ENCODE data around the gene PTGFRN.

PTGFRN gene

GRCh38 chr1:116916533-116917445, 7.1 kb downstream of the PTGFRN start:
- Histone ChIP-seq H3K9ac (ENCODE audit: insufficient read length) (no peak overlapping the region), H3K27ac (no peak overlapping the region), H3K9me3 (ENCODE audit: low read depth, low read length) (no peaks in the 10 kb centered on the region), H3K36me3 (ENCODE audit: insufficient read depth, low read length) (no peaks in the 10 kb centered on the region), H3K4me3 (no peak overlapping the region)
- no peak for TF ChIP-seq POLR2AphosphoS5 (IDR thresholded peaks at IDR 0.05; ENCODE audit: borderline replicate concordance, low read depth, low read length)
- no peak for TF ChIP-seq EZH2 (IDR thresholded peaks at IDR 0.05)
- no peak for TF ChIP-seq FOXP2 (optimal IDR thresholded peaks at IDR 0.05; ENCODE audit: control extremely low read depth, extremely low read length, insufficient read depth)
- DNase-seq (ENCODE audit: low read depth, low spot score) = no peak

DNA sequence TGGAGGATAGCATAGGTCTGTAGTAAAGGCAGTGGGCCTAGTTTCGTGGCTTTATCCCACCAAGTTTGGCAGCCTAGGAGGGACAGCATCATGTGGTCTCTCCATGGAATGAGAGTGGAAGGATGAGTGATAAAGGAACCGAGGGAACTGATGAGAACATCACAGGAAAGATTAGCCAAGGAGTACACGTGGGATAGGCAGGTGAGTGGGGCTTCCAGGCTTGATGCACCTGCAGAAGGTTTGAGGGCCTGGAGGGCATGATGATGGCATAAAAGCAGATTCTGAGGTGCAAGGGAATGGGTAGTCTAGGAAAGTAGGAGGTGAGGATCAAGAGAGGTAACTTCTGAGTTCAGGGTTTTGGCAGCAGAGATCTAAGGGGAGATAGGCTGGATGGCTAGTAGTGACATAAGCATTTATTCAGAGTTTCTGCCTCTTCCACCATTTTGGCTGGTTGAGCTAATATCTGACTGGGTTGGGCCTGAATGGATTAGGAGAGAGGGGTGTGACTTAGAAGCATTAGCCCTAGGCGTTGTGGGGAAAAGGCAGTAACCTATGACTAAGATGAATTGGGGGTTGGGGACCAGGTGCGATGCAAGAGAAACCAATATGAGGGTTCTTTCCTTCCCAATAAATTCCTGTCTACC, 9.1 kb downstream of the PTGFRN start:
- H3K27ac ChIP-seq = no peak overlapping the region
- TF ChIP-seq FOXP2 (optimal IDR thresholded peaks at IDR 0.05; ENCODE audit: control extremely low read depth, extremely low read length, insufficient read depth) (no peak), EZH2 (IDR thresholded peaks at IDR 0.05) (no peak), POLR2AphosphoS5 (IDR thresholded peaks at IDR 0.05; ENCODE audit: borderline replicate concordance, low read depth, low read length) (no peak)

GRCh38 chr1:116919802-116920201, 10.1 kb downstream of the PTGFRN start:
- no peak for DNase-seq (ENCODE audit: low read depth, low spot score)
- TF ChIP-seq POLR2AphosphoS5 (IDR thresholded peaks at IDR 0.05; ENCODE audit: borderline replicate concordance, low read depth, low read length) = no peak
- TF ChIP-seq EZH2 (IDR thresholded peaks at IDR 0.05) = no peak
- TF ChIP-seq FOXP2 (optimal IDR thresholded peaks at IDR 0.05; ENCODE audit: control extremely low read depth, extremely low read length, insufficient read depth) = no peak
- Histone ChIP-seq H3K27ac (no peak overlapping the region), H3K9ac (ENCODE audit: insufficient read length) (no peak overlapping the region), H3K4me3 (no peak overlapping the region), H3K36me3 (ENCODE audit: insufficient read depth, low read length) (no peaks in the 10 kb centered on the region), H3K9me3 (ENCODE audit: low read depth, low read length) (no peaks in the 10 kb centered on the region)

More for the DNA sequence above, 9.1 kb downstream of the PTGFRN start:
- Histone ChIP-seq H3K9me3 (ENCODE audit: low read depth, low read length) (no peaks in the 10 kb centered on the region), H3K36me3 (ENCODE audit: insufficient read depth, low read length) (no peaks in the 10 kb centered on the region), H3K9ac (ENCODE audit: insufficient read length) (no peak overlapping the region), H3K4me3 (no peak overlapping the region)
- no peak for DNase-seq (ENCODE audit: low read depth, low spot score)

GRCh38 chr1:116920211-116920610, 10.5 kb downstream of the PTGFRN start:
- H3K9me3 ChIP-seq (ENCODE audit: low read depth, low read length) = no peaks in the 10 kb centered on the region
- H3K4me3 ChIP-seq = no peak overlapping the region
- no peak for TF ChIP-seq FOXP2 (optimal IDR thresholded peaks at IDR 0.05; ENCODE audit: control extremely low read depth, extremely low read length, insufficient read depth)
- TF ChIP-seq EZH2 (IDR thresholded peaks at IDR 0.05) = no peak
- TF ChIP-seq POLR2AphosphoS5 (IDR thresholded peaks at IDR 0.05; ENCODE audit: borderline replicate concordance, low read depth, low read length) = no peak
- no peak overlapping the region for H3K9ac ChIP-seq (ENCODE audit: insufficient read length)
- H3K27ac ChIP-seq = no peak overlapping the region
- H3K36me3 ChIP-seq (ENCODE audit: insufficient read depth, low read length) = no peaks in the 10 kb centered on the region
- no peak for DNase-seq (ENCODE audit: low read depth, low spot score)

DNA sequence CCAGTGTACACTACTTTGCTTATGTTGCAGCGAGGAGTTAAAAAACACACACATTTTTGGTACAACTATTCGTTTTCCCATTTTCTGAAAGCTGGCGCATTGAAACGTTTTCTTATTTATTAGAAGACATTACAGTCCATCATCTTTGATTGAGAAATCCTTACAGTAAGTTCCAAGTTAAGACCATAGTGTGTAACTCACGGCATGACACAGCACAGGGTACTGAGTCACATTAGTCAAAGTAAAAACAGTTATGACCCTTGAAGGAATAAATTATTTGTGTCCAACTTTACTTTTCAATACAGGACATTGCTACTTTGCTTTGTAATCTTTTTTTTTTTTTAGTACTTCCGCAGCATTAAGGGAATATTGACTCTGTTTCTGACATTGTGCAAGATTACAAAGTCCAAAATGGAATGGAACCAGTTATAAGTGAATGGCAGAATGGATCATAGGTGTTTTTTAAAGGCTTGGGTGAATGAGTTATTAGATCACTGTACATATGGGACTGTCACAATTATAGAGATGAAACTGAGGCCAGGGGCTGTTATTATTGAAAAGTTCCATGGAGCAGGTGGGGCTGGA, 11.7 kb downstream of the PTGFRN start:
- Histone ChIP-seq H3K9ac (ENCODE audit: insufficient read length) (no peak overlapping the region), H3K9me3 (ENCODE audit: low read depth, low read length) (no peaks in the 10 kb centered on the region), H3K27ac (no peak overlapping the region), H3K4me3 (no peak overlapping the region), H3K36me3 (ENCODE audit: insufficient read depth, low read length) (no peaks in the 10 kb centered on the region)
- DNase-seq (ENCODE audit: low read depth, low spot score) = no peak
- TF ChIP-seq EZH2 (IDR thresholded peaks at IDR 0.05) = no peak
- no peak for TF ChIP-seq POLR2AphosphoS5 (IDR thresholded peaks at IDR 0.05; ENCODE audit: borderline replicate concordance, low read depth, low read length)
- no peak for TF ChIP-seq FOXP2 (optimal IDR thresholded peaks at IDR 0.05; ENCODE audit: control extremely low read depth, extremely low read length, insufficient read depth)

DNA sequence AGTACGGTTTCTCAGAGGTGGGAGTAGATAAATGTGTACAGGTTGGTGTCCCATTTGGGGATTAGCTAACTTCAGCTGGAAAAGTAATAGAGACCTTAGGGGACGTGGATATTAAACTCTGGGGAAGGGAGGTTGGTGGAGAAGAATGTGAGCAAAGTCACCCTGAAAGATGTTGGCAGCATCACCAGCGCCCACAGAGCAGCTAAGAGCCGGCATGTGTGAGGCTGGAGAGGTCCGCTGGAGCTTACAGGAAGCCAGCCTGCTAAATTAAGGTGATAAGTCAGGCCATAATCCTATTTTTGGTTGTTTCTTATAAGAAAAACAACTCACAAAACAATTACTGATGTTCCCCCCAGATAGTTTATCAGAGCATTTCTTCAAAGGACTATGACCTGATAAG, 12.2 kb downstream of the PTGFRN start:
- DNase-seq (ENCODE audit: low read depth, low spot score) = no peak
- Histone ChIP-seq H3K36me3 (ENCODE audit: insufficient read depth, low read length) (no peaks in the 10 kb centered on the region), H3K4me3 (no peak overlapping the region), H3K9me3 (ENCODE audit: low read depth, low read length) (no peaks in the 10 kb centered on the region), H3K9ac (ENCODE audit: insufficient read length) (no peak overlapping the region), H3K27ac (no peak overlapping the region)
- no peak for TF ChIP-seq EZH2 (IDR thresholded peaks at IDR 0.05)
- no peak for TF ChIP-seq FOXP2 (optimal IDR thresholded peaks at IDR 0.05; ENCODE audit: control extremely low read depth, extremely low read length, insufficient read depth)
- no peak for TF ChIP-seq POLR2AphosphoS5 (IDR thresholded peaks at IDR 0.05; ENCODE audit: borderline replicate concordance, low read depth, low read length)

GRCh38 chr1:116923421-116923820, 13.7 kb downstream of the PTGFRN start:
- Histone ChIP-seq H3K36me3 (ENCODE audit: insufficient read depth, low read length) (no peaks in the 10 kb centered on the region), H3K9me3 (ENCODE audit: low read depth, low read length) (no peaks in the 10 kb centered on the region), H3K27ac (no peak overlapping the region), H3K4me3 (no peak overlapping the region), H3K9ac (ENCODE audit: insufficient read length) (no peak overlapping the region)
- TF ChIP-seq EZH2 (IDR thresholded peaks at IDR 0.05) (no peak), FOXP2 (optimal IDR thresholded peaks at IDR 0.05; ENCODE audit: control extremely low read depth, extremely low read length, insufficient read depth) (no peak), POLR2AphosphoS5 (IDR thresholded peaks at IDR 0.05; ENCODE audit: borderline replicate concordance, low read depth, low read length) (no peak)
- DNase-seq (ENCODE audit: low read depth, low spot score) = no peak

Data from SK-N-MC (cell line).